Suprapubic skin (tissue), 4 donors: Measurements from ENCODE around the gene CACNG3. TPM values are rescaled to one million over a fixed set of nuclear protein-coding genes. Genes with fewer than 3 reads are reported as not detected.

Experiments
- DNase-seq, 2 donors: peaks; one replicate each; pipeline ENCODE4 v3.0.0-alpha.2; 2019; ENCODE audit warnings: low spot score in 2 of 2
- H3K27ac ChIP-seq: fragments of 200-600 bp; sonication (generic); one replicate; pipeline ENCODE4 v1.5.1; 2019
- H3K27me3 ChIP-seq: fragments of 200-600 bp; sonication (generic); one replicate; pipeline ENCODE4 v1.5.1; 2019
- H3K36me3 ChIP-seq: fragments of 200-600 bp; sonication (generic); one replicate; pipeline ENCODE4 v1.5.1; 2019
- H3K4me1 ChIP-seq: fragments of 200-600 bp; sonication (generic); one replicate; pipeline ENCODE4 v1.5.1; 2019
- H3K4me3 ChIP-seq: fragments of 200-600 bp; sonication (generic); one replicate; pipeline ENCODE4 v1.5.1; 2019; ENCODE audit warnings: mild to moderate bottlenecking
- H3K9me3 ChIP-seq: fragments of 200-600 bp; sonication (generic); one replicate; pipeline ENCODE4 v1.5.1; 2019
- EP300 ChIP-seq: sonication (generic); formaldehyde crosslinking; IDR thresholded peaks from one replicate; pipeline ENCODE4 v1.6.1; 2017; ENCODE audit warnings: antibody characterized with exemption
- POLR2A ChIP-seq, 2 donors: fragments of 450-650 bp; IDR thresholded peaks; one replicate each; pipeline ENCODE4 v1.6.1; 2017; ENCODE audit warnings: antibody characterized with exemption in 2 of 2, mild to moderate bottlenecking in 2 of 2, moderate library complexity in 2 of 2
- POLR2AphosphoS5 ChIP-seq, 3 donors: sonication (generic); formaldehyde crosslinking; IDR thresholded peaks; one replicate each; pipeline ENCODE4 v1.6.1; 2017; ENCODE audit warnings: antibody characterized with exemption in 3 of 3
- WGBS: methylation state at CpG from one replicate; pipeline ENCODE4 v1.1.5; 2018; 5-methylcytosine and 5-hydroxymethylcytosine counted together
- total RNA-seq, 4 donors: library from RNA; depleted of rRNA; stranded (reverse); fragments of >200 nt; gene quantifications; one replicate each; pipeline ENCODE4 v1.1.0, GENCODE V29; 2016
- TF ChIP-seq, protein P1 (sequence below), 2 donors: fragments of 200-600 bp in 1 of 2; fragments of 450-650 bp in 1 of 2; sonication (generic) in 1 of 2; IDR thresholded peaks; one replicate each; pipeline ENCODE4 v1.5.1; 2016 to 2019; ENCODE audit warnings: antibody characterized with exemption in 2 of 2, mild to moderate bottlenecking in 1 of 2, moderate library complexity in 1 of 2

Gene CACNG3
- total RNA-seq, 4 donors from 2014 or later, result not detected

DNA sequence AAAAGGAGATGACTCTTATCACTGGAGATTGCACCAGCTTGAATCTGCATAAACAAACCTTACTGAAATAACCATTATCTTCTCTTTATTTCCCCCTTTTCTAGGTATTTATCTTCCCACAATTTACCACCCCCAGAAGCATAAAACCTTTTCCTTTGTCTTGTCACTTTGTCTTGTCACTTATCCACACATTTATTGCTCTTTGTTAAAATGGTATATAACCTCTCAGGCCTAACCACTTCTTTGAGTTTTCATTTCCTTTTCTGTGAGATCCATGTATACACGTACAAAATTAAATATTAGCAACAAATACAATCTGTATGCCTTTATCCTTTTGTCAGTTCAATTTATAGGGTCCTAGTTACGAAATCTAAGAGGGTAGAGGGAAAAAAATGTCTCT, 122.9 kb downstream of the CACNG3 start:
- Histone ChIP-seq H3K27me3 (no peaks in the 10 kb centered on the region), H3K27ac (no peak overlapping the region), H3K36me3 (no peaks in the 10 kb centered on the region), H3K4me1 (no peaks in the 10 kb centered on the region), H3K9me3 (peaks cover 26% of the 10 kb centered on the region), H3K4me3 (no peak overlapping the region)
- 51% methylated on average over 2 of the region's 2 CpGs for WGBS
- TF ChIP-seq EP300 (no peak), POLR2AphosphoS5 (IDR thresholded peaks at IDR 0.05) (no peak), POLR2A (IDR thresholded peaks at IDR 0.05) (no peak)
- TF ChIP-seq, protein P1, sequence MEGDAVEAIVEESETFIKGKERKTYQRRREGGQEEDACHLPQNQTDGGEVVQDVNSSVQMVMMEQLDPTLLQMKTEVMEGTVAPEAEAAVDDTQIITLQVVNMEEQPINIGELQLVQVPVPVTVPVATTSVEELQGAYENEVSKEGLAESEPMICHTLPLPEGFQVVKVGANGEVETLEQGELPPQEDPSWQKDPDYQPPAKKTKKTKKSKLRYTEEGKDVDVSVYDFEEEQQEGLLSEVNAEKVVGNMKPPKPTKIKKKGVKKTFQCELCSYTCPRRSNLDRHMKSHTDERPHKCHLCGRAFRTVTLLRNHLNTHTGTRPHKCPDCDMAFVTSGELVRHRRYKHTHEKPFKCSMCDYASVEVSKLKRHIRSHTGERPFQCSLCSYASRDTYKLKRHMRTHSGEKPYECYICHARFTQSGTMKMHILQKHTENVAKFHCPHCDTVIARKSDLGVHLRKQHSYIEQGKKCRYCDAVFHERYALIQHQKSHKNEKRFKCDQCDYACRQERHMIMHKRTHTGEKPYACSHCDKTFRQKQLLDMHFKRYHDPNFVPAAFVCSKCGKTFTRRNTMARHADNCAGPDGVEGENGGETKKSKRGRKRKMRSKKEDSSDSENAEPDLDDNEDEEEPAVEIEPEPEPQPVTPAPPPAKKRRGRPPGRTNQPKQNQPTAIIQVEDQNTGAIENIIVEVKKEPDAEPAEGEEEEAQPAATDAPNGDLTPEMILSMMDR (IDR thresholded peaks at IDR 0.05), result no peak
- no peak for DNase-seq

DNA sequence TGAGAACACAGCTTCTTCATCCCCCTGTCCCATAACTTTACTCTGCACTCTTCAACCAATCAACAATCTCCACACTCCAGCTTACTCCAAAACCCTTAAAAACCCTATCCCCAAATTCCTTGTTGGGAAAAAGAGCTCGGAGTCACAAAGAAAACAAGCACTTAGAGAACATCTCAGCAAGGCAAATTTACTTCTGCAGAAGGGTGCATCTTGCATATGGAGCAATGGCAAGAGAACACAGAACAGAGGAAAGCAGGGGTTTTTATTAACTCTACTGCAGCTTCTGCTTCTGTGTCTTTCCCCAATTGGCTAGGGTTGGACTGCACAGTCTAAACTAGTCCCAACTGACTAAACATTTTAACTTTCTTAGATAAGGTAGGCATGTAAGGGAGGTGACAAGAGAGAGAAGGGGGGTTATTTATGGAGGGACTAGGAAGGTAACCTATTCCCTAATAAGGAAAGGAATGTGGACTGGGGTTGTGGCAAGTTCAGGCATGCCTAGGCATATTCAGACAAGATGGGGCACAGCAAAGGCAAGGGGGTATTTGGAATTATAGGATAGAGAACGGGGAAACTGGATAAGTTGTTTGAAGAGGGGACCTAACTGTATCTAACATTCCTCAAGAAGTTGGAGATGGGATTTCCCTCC, 125.5 kb downstream of the CACNG3 start:
- no peaks in the 10 kb centered on the region for H3K4me1 ChIP-seq
- H3K27ac ChIP-seq, result no peak overlapping the region
- no peak for TF ChIP-seq POLR2AphosphoS5 (IDR thresholded peaks at IDR 0.05)
- TF ChIP-seq, protein P1 (IDR thresholded peaks at IDR 0.05), result no peak
- no peak for TF ChIP-seq EP300
- no peak for TF ChIP-seq POLR2A (IDR thresholded peaks at IDR 0.05)
- DNase-seq, result no peak
- 50% methylated on average over 2 of the region's 2 CpGs for WGBS
- no peak overlapping the region for H3K4me3 ChIP-seq
- peaks cover 26% of the 10 kb centered on the region for H3K9me3 ChIP-seq
- H3K36me3 ChIP-seq, result no peaks in the 10 kb centered on the region
- no peaks in the 10 kb centered on the region for H3K27me3 ChIP-seq

DNA sequence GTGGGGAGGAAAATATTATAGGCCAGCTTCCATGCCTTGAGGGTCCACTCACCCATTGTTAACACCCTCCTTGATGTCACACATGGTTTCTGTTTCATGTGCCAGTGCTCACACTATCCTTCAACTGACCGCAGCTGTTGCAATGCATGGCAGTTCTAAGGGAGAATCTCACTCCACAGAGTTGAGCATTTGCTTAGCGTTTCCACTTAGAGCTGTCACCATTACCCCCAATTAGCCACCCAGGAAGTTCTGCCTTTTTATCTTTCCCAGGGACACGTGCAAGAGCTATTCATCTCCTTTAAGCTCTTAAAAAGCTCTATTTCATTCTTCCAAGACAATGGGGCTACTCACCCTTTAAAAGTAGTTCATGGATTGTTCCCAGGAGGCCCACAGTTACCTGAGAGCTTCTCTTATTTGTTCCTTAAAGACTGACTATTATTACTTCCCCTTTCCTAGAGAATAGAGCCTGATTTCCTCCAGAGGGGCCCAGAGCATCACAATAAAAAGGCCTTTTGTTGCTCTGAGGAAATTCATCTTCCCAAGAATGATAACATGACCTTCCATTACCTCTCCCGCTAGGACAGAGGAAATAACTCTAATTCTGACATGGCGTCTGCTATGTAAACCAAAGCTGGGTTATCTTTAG, 126.8 kb downstream of the CACNG3 start:
- Histone ChIP-seq H3K36me3 (no peaks in the 10 kb centered on the region), H3K27me3 (no peaks in the 10 kb centered on the region), H3K9me3 (peaks cover 26% of the 10 kb centered on the region), H3K4me3 (no peak overlapping the region), H3K4me1 (no peaks in the 10 kb centered on the region), H3K27ac (no peak overlapping the region)
- WGBS, result 34% methylated on average over 5 of the region's 5 CpGs
- DNase-seq, result no peak
- TF ChIP-seq POLR2A (IDR thresholded peaks at IDR 0.05) (no peak), EP300 (no peak), POLR2AphosphoS5 (IDR thresholded peaks at IDR 0.05) (no peak)
- TF ChIP-seq, protein P1 (IDR thresholded peaks at IDR 0.05), result no peak

DNA sequence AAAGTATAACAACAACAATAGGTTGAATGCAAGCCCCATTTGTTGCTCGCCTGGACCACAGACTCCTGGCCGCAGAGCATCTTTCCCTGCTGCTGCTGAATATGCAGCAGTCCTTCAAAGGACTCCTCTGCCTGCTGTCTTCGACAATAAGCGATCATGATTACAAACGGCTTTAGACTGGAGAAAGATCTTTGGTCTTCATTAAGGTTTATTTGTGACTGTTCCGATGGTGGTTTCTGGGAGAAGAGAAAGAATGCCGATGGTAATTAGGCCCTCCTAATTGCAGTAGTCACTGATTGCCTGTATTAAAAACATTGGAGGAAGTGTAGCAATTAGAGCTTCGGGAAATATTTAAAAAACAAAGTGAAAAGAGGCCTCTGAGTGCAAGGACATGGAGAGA, 138.2 kb downstream of the CACNG3 start:
- Histone ChIP-seq H3K4me1 (no peaks in the 10 kb centered on the region), H3K4me3 (no peak overlapping the region), H3K36me3 (no peaks in the 10 kb centered on the region), H3K27ac (no peak overlapping the region), H3K9me3 (no peaks in the 10 kb centered on the region), H3K27me3 (no peaks in the 10 kb centered on the region)
- WGBS, result 72% methylated on average over 8 of the region's 8 CpGs
- TF ChIP-seq POLR2AphosphoS5 (IDR thresholded peaks at IDR 0.05) (no peak), POLR2A (IDR thresholded peaks at IDR 0.05) (no peak), EP300 (no peak)
- TF ChIP-seq, protein P1 (IDR thresholded peaks at IDR 0.05), result no peak
- no peak for DNase-seq

DNA sequence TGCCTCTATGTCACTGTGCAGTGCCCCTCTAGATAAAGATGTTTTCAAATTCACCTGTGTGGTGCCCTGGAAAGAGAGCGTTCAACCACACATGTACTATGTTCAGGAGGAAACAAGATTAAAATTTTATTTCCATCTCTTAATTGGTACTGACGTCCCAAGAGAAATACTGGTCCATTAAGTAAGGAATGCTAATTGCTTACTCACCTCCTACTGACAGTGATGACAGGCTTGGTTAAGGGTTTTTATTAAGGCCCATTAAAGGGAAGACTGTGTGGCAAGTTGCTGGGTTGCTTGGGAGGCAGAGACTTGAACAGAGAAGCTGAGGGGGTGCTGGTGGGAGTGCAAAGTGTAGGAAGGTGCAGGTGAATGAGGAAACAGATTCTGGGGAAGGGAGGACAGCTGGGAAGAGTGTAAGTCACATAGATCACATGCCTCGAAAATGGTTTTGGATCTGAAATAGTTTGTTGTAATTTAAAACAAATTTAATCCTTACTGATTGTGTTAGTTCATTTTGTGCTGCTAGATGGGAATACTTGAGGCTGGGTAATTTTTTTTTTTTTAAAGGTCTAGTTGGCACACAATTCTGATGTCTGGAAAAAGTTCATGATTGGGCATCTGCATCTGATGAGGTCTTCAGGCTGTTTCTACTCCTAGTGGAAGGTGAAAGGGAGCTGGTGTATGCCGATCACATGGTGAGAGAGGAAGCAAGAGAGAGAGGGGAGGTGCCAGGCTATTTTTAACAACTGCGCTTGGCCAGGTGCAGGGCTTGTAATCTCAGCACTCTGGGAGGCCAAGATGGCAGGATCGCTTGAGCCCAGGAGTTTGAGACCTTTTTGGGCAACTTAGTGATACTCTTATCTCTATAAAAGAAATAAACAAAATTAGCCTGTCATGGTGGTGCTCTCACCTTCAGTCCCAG, 140.5 kb downstream of the CACNG3 start:
- 57% methylated on average over 6 of the region's 6 CpGs for WGBS

More for the DNA sequence above, 140.5 kb downstream of the CACNG3 start:
- H3K27ac ChIP-seq, result no peak overlapping the region
- H3K4me3 ChIP-seq, result no peak overlapping the region
- no peaks in the 10 kb centered on the region for H3K36me3 ChIP-seq
- no peaks in the 10 kb centered on the region for H3K27me3 ChIP-seq
- TF ChIP-seq, protein P1 (IDR thresholded peaks at IDR 0.05), result no peak
- TF ChIP-seq EP300 (no peak), POLR2A (IDR thresholded peaks at IDR 0.05) (no peak), POLR2AphosphoS5 (IDR thresholded peaks at IDR 0.05) (no peak)
- no peaks in the 10 kb centered on the region for H3K9me3 ChIP-seq
- no peaks in the 10 kb centered on the region for H3K4me1 ChIP-seq
- DNase-seq, result no peak
